ENCODE data around the gene TMED1. TPM values are rescaled to one million over a fixed set of nuclear protein-coding genes. Genes with fewer than 3 reads are reported as not detected.

TMED1 gene
- total and polyA plus RNA-seq, 2 donors (not counting 1 experiment from before 2014, with no cell fraction given) = 40.1 to 42.3 TPM

DNA sequence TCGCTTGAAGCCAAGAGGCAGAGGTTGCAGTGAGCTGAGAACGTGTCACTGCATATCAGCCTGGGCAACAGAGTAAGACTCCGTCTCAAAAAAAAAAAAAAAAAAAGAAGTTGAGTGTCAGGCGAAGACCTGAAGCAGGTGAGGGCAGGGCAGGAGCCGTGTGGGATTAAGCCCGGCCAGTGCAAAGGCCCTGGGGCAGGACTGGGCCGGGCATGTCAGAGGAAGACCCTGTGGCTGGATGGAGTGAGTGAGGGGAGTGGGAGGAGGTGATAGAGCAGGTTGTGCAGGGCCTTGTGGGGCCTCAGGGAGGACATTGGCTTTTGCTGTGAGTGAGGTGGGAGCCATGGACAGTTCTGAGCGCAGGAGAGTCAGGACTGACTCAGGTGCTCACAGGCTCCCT lies 47.9 kb downstream of the TMED1 start:
- H4K20me1 ChIP-seq (ENCODE audit: control insufficient read depth, extremely low read depth, insufficient read depth, low read length) = no peaks in the 10 kb centered on the region
- H3K79me2 ChIP-seq (ENCODE audit: control insufficient read depth, insufficient read depth, low read length) = no peaks in the 10 kb centered on the region
- H3K4me1 ChIP-seq (ENCODE audit: control insufficient read depth, extremely low read depth, insufficient read depth, low read length) = no peaks in the 10 kb centered on the region
- H2AFZ ChIP-seq (ENCODE audit: low read length) = no peak overlapping the region
- H3K9me3 ChIP-seq (ENCODE audit: control insufficient read depth, insufficient read depth, low read depth, low read length) = no peaks in the 10 kb centered on the region
- no peak overlapping the region for H3K27ac ChIP-seq (ENCODE audit: insufficient read depth, low read length)
- H3K4me3 ChIP-seq (replicated peaks in 1 of 4; ENCODE audit: control extremely low read depth in 1 of 4, insufficient read depth in 1 of 4, low read depth in 3 of 4, low read length in 4 of 4) = no peak overlapping the region
- no peak for DNase-seq (ENCODE audit: low read depth in 2 of 2)
- no peak overlapping the region for H3K4me2 ChIP-seq (ENCODE audit: extremely low read depth, insufficient read depth, low read length)
- no peak overlapping the region for H3K9ac ChIP-seq (ENCODE audit: insufficient read depth, low read length)
- peaks cover 22% of the 10 kb centered on the region for H3K36me3 ChIP-seq (ENCODE audit: control insufficient read depth, insufficient read depth, low read length)
- no peaks in the 10 kb centered on the region for H3K27me3 ChIP-seq (ENCODE audit: control insufficient read depth, insufficient read depth, low read length)
- no peak for TF ChIP-seq CTCF (conservative IDR thresholded peaks at IDR 0.05 in 1 of 2, IDR thresholded peaks at IDR 0.05 in 1 of 2; ENCODE audit: low read depth in 1 of 2, low read length in 2 of 2)
- no peak for TF ChIP-seq EZH2 (IDR thresholded peaks at IDR 0.05; ENCODE audit: low read length, missing control alignments)

DNA sequence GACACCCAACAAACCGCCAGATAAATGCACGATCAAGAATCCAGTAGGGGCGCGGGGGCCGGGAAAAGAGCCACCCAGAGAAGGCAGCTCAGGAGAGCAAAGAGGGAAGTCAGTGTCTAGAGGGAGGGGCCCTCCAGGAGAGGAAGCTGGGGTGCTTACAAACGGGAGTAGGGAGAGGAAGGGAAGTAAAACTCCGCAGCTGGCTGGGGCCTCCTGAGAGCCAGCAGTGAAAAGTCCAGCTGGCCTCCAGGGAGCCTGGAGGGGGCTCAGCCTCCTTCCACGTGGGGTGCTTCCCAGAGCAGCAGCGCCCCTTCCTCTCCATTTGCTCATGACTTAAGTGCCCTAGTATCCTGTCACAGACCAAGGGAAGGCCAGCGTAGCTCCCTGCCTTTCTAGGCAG lies 51.8 kb downstream of the TMED1 start:
- Histone ChIP-seq H3K36me3 (ENCODE audit: control insufficient read depth, insufficient read depth, low read length) (peaks cover 28% of the 10 kb centered on the region), H3K4me3 (replicated peaks in 1 of 4; ENCODE audit: control extremely low read depth in 1 of 4, insufficient read depth in 1 of 4, low read depth in 3 of 4, low read length in 4 of 4) (no peak overlapping the region), H2AFZ (ENCODE audit: low read length) (no peak overlapping the region), H4K20me1 (ENCODE audit: control insufficient read depth, extremely low read depth, insufficient read depth, low read length) (no peaks in the 10 kb centered on the region), H3K27ac (ENCODE audit: insufficient read depth, low read length) (no peak overlapping the region), H3K79me2 (ENCODE audit: control insufficient read depth, insufficient read depth, low read length) (no peaks in the 10 kb centered on the region), H3K27me3 (ENCODE audit: control insufficient read depth, insufficient read depth, low read length) (no peaks in the 10 kb centered on the region), H3K4me2 (ENCODE audit: extremely low read depth, insufficient read depth, low read length) (no peak overlapping the region), H3K9ac (ENCODE audit: insufficient read depth, low read length) (no peak overlapping the region), H3K9me3 (ENCODE audit: control insufficient read depth, insufficient read depth, low read depth, low read length) (no peaks in the 10 kb centered on the region), H3K4me1 (ENCODE audit: control insufficient read depth, extremely low read depth, insufficient read depth, low read length) (peaks cover 3% of the 10 kb centered on the region)
- TF ChIP-seq EZH2 (IDR thresholded peaks at IDR 0.05; ENCODE audit: low read length, missing control alignments) = no peak
- TF ChIP-seq CTCF (conservative IDR thresholded peaks at IDR 0.05 in 1 of 2, IDR thresholded peaks at IDR 0.05 in 1 of 2; ENCODE audit: low read depth in 1 of 2, low read length in 2 of 2) = no peak
- no peak for DNase-seq (ENCODE audit: low read depth in 2 of 2)

DNA sequence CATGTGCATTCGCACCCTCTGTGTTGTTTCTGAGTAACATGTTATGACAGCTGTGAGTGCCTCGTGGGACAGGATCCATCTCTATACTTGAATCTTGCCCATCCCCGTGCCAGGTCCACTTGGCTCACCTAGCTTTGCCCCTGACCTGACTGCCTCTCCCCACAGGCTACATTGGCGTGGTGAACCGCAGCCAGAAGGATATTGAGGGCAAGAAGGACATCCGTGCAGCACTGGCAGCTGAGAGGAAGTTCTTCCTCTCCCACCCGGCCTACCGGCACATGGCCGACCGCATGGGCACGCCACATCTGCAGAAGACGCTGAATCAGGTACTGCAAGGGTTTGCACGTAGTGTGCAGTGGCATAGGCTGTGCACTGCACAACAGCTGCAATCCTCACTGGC lies 53.2 kb downstream of the TMED1 start:
- Histone ChIP-seq H3K4me3 (replicated peaks in 1 of 4; ENCODE audit: control extremely low read depth in 1 of 4, insufficient read depth in 1 of 4, low read depth in 3 of 4, low read length in 4 of 4) (no peak overlapping the region), H3K9me3 (ENCODE audit: control insufficient read depth, insufficient read depth, low read depth, low read length) (no peaks in the 10 kb centered on the region), H2AFZ (ENCODE audit: low read length) (no peak overlapping the region), H3K36me3 (ENCODE audit: control insufficient read depth, insufficient read depth, low read length) (peaks cover 26% of the 10 kb centered on the region), H4K20me1 (ENCODE audit: control insufficient read depth, extremely low read depth, insufficient read depth, low read length) (no peaks in the 10 kb centered on the region), H3K9ac (ENCODE audit: insufficient read depth, low read length) (no peak overlapping the region), H3K27ac (ENCODE audit: insufficient read depth, low read length) (no peak overlapping the region), H3K27me3 (ENCODE audit: control insufficient read depth, insufficient read depth, low read length) (no peaks in the 10 kb centered on the region), H3K4me1 (ENCODE audit: control insufficient read depth, extremely low read depth, insufficient read depth, low read length) (peaks cover 3% of the 10 kb centered on the region), H3K79me2 (ENCODE audit: control insufficient read depth, insufficient read depth, low read length) (no peaks in the 10 kb centered on the region), H3K4me2 (ENCODE audit: extremely low read depth, insufficient read depth, low read length) (no peak overlapping the region)
- no peak for DNase-seq (ENCODE audit: low read depth in 2 of 2)
- TF ChIP-seq EZH2 (IDR thresholded peaks at IDR 0.05; ENCODE audit: low read length, missing control alignments) (no peak), CTCF (conservative IDR thresholded peaks at IDR 0.05 in 1 of 2, IDR thresholded peaks at IDR 0.05 in 1 of 2; ENCODE audit: low read depth in 1 of 2, low read length in 2 of 2) (no peak)

Other genes starting within 250 kb of the TMED1 start
- 0.17 TPM in 1 of 2 replicates, not detected in the other for gene AP1M2, start 248.9 kb downstream of the TMED1 start, total RNA-seq
- 0.16 and 0.45 TPM in 2 replicates for gene AP1M2, start 248.9 kb downstream of the TMED1 start, polyA plus RNA-seq
- 25.9 and 91.3 TPM in 2 replicates for gene SLC44A2, start 210.7 kb downstream of the TMED1 start, total RNA-seq
- 96.9 and 173 TPM in 2 replicates for gene SLC44A2, start 210.7 kb downstream of the TMED1 start, polyA plus RNA-seq
- 55.0 and 78.4 TPM in 2 replicates for gene ILF3, start 181.9 kb downstream of the TMED1 start, total RNA-seq
- gene ILF3, start 181.9 kb downstream of the TMED1 start, polyA plus RNA-seq = 109 and 163 TPM in 2 replicates
- 27.7 and 29.1 TPM in 2 replicates for gene QTRT1, start 134.8 kb downstream of the TMED1 start, total RNA-seq
- gene QTRT1, start 134.8 kb downstream of the TMED1 start, polyA plus RNA-seq = 21.1 and 22.6 TPM in 2 replicates
- 52.9 and 76.8 TPM in 2 replicates for gene DNM2, start 118.1 kb downstream of the TMED1 start, total RNA-seq
- gene DNM2, start 118.1 kb downstream of the TMED1 start, polyA plus RNA-seq = 42.6 and 48.6 TPM in 2 replicates
- 1.0 and 1.3 TPM in 2 replicates for gene C19orf38, start 12.2 kb upstream of the TMED1 start, total RNA-seq
- gene C19orf38, start 12.2 kb upstream of the TMED1 start, polyA plus RNA-seq = 0.08 TPM in 1 of 2 replicates, not detected in the other
- gene CARM1, start 35.3 kb upstream of the TMED1 start, total RNA-seq = 17.2 and 24.8 TPM in 2 replicates
- gene CARM1, start 35.3 kb upstream of the TMED1 start, polyA plus RNA-seq = 41.9 and 60.0 TPM in 2 replicates
- gene YIPF2, start 92.4 kb upstream of the TMED1 start, total RNA-seq = 83.7 and 118 TPM in 2 replicates
- gene YIPF2, start 92.4 kb upstream of the TMED1 start, polyA plus RNA-seq = 31.6 and 41.5 TPM in 2 replicates
- gene TIMM29, start 92.6 kb upstream of the TMED1 start, total RNA-seq = 27.7 and 29.2 TPM in 2 replicates
- 7.0 and 8.1 TPM in 2 replicates for gene TIMM29, start 92.6 kb upstream of the TMED1 start, polyA plus RNA-seq
- 35.7 and 61.1 TPM in 2 replicates for gene SMARCA4, start 124.8 kb upstream of the TMED1 start, total RNA-seq
- gene SMARCA4, start 124.8 kb upstream of the TMED1 start, polyA plus RNA-seq = 28.1 and 53.1 TPM in 2 replicates